Activated CD4-positive, alpha-beta T cell treated with anti-CD3 and anti-CD28 coated beads, Interleukin-2, amount 10 ng/mL, durations not matched to agents 24 days and 14 days (primary cell): ENCODE results near the gene GCN1. TPM values are rescaled to one million over a fixed set of nuclear protein-coding genes. Genes with fewer than 3 reads are reported as not detected.

Source experiments
- DNase-seq: peaks from one replicate; pipeline ENCODE4 v3.0.0; 2022
- H3K27ac Mint-ChIP-seq: one replicate; pipeline ENCODE4 v1.8.0; 2022; ENCODE audit warnings: mild to moderate bottlenecking, mixed read lengths
- H3K27me3 Mint-ChIP-seq: one replicate; pipeline ENCODE4 v1.8.0; 2022; ENCODE audit warnings: mixed read lengths
- H3K36me3 Mint-ChIP-seq: one replicate; pipeline ENCODE4 v1.8.0; 2022; ENCODE audit warnings: low read depth, mild to moderate bottlenecking, mixed read lengths
- H3K4me1 Mint-ChIP-seq: one replicate; pipeline ENCODE4 v1.8.0; 2021; ENCODE audit warnings: mixed read lengths
- H3K4me3 Mint-ChIP-seq: one replicate; pipeline ENCODE4 v1.8.0; 2022; ENCODE audit warnings: mild to moderate bottlenecking, moderate library complexity, mixed read lengths
- H3K9me3 Mint-ChIP-seq: one replicate; pipeline ENCODE4 v1.8.0; 2021; ENCODE audit warnings: mixed read lengths
- intact Hi-C: fragments of 100-400 bp; cut with micrococcal nuclease; formaldehyde crosslinking; loops from one replicate; pipeline ENCODE4 v1.15.1; 2023
- total RNA-seq: library from RNA; stranded (reverse); gene quantifications from 2 replicates; pipeline ENCODE4 v1.2.3, GENCODE V29; 2022

GCN1 gene
- total RNA-seq, 1 donor from 2014 or later = 169 TPM

DNA sequence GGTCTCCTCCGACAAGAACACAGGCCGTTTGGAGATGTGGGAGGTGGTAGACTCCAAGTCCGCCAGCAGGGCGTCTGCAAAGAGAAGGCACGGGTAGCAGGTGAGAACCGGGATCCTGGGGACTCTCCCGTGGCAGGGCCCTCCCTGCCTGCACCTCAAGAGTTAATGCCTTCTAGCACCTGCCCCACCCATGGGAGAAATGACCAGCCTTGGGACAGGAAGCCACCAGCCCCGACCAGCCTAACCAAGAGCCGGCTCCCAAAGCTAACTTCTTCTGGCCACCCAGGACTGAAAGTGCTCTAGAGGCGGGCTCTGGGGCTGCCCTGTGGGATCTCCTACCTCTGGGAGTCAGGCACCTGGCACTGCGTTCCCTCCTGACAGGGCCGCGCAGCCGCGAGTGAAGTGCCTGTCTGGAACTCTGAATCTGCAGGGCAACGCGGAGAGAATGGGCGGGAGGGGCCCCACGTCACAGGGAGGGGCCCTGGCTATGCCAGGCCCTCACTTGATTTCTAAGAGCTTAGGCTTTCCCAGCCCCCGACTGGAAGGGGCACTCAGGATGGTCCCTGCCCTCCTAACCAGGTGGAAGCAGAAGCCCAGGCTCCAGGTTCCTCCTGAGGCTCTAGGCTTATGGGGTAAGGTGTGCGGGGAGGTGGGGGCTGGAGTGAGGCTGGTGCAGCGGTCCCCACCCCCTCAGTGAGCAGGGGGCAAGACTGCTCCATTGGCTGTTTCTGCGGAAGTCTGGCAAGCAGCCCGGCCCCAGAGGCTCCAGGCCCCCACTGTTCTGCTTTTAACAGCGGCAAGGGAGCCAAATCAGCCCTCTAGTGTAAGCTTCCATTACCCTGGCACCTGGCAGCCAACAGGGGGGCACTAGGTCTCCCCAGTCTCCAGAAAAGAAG, 30.0 kb upstream of the GCN1 start:
- H3K27ac Mint-ChIP-seq = peak overlapping the region; percentile 96
- H3K4me3 Mint-ChIP-seq = no peak overlapping the region
- peaks cover 29% of the 10 kb centered on the region for H3K36me3 Mint-ChIP-seq
- intact Hi-C loops = loop anchor here (10.0 kb wide), 1 partner anchor 210 kb away; the partner anchor contains the start of gene COX6A1
- DNase-seq = no peak
- H3K4me1 Mint-ChIP-seq = peaks cover 38% of the 10 kb centered on the region
- no peaks in the 10 kb centered on the region for H3K27me3 Mint-ChIP-seq
- H3K9me3 Mint-ChIP-seq = no peaks in the 10 kb centered on the region

DNA sequence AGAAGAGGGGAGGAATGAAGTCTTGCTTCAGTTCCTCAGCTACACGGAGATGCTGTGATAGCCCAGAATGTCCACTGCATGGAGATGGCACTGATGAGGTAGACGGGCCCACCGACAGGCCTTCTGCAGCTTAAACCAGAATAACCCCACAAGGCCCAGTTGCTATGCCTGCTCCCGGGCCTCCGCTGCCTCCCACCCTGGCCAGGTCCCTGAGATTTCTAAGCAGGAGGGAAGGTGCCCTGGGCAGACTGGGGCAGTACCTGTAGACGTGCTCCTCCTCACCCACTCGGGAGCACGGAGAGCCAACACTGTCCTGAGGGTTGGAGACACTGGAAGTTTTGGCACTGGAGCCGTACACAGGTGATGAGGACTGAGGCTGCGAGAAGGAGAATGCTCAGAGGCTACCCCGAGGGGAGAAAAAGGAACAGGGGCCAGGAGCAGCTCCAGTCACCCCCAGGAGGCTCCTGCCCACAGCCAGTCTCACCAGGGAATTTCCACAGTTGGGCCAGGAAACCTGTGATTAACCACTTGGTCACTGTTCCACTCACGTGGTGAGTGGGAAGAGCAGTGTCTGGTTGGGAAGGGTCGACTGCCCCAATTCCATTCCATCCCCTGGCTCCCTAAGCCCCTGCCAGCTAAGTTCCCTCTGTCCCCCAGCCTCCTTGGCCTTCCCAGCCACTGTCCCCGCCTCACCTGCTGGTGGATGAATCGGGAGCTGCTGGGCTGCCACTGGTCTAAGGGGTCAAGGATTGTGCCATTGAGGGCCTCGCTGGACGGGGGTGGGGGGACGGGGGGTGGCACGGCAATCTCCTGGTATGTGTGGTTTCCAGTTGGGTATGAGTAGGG, 29.2 kb upstream of the GCN1 start:
- peak overlapping the region; percentile 53 for H3K27ac Mint-ChIP-seq
- no peaks in the 10 kb centered on the region for H3K27me3 Mint-ChIP-seq
- H3K36me3 Mint-ChIP-seq = peaks cover 31% of the 10 kb centered on the region
- intact Hi-C loops = loop anchor here (10.0 kb wide), 1 partner anchor 211 kb away; the partner anchor contains the start of gene COX6A1
- H3K4me3 Mint-ChIP-seq = no peak overlapping the region
- no peak for DNase-seq
- peaks cover 29% of the 10 kb centered on the region for H3K4me1 Mint-ChIP-seq
- H3K9me3 Mint-ChIP-seq = no peaks in the 10 kb centered on the region

DNA sequence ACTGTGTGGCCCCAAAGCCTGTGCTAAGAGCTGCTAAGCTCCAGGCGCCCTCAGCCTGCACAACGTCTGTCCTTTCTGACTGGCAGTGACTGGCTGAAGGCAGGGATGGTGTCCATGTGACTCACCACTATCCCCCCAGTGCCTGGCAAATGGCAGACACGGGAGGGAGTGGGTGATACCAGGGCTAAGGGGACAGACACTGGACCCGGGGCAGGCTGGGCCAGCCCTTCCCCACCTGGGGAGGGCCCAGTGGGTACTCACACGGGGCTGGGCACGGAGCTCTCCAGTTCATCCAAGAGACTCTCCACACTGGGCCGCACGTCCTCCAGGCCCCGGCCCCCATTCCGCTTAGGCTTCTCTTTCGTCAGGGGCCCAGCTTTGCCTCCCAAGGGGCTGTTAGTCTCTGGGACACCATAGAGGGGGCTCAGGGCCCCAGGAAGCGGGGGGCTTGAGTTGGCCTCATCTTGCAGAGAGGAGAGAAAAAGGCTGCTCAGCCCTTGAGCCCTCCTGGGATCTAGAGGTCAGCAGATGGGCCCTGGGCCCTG, 27.8 kb upstream of the GCN1 start:
- DNase-seq = no peak
- intact Hi-C loops = loop anchor here (10.0 kb wide), 1 partner anchor 212 kb away; the partner anchor contains the start of gene COX6A1

DNA sequence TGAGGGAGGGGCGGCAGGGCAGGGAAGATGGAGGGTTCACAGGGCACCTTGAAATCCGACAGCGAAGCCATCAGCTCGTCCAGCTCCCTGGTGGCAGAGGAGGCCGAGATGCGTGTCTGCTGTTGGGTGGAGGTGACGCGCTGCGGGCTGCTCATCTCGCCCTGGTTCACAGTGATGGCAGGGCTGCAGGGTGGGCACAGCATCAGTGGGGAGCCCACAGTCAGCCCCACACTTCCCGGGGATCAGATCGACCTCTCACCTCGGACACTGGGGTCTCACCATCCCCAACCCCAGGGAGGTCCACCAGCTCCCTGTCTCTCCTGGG, 27.0 kb upstream of the GCN1 start:
- no peak overlapping the region for H3K27ac Mint-ChIP-seq
- H3K4me1 Mint-ChIP-seq = peaks cover 14% of the 10 kb centered on the region
- intact Hi-C loops = loop anchor here (10.0 kb wide), 1 partner anchor 213 kb away; the partner anchor contains the start of gene COX6A1
- no peaks in the 10 kb centered on the region for H3K9me3 Mint-ChIP-seq
- no peaks in the 10 kb centered on the region for H3K27me3 Mint-ChIP-seq
- DNase-seq = no peak
- H3K36me3 Mint-ChIP-seq = peaks cover 34% of the 10 kb centered on the region
- no peak overlapping the region for H3K4me3 Mint-ChIP-seq

More for the DNA sequence above, 27.8 kb upstream of the GCN1 start:
- Mint-ChIP-seq H3K9me3 (no peaks in the 10 kb centered on the region), H3K27ac (no peak overlapping the region), H3K36me3 (peaks cover 34% of the 10 kb centered on the region), H3K4me1 (peaks cover 17% of the 10 kb centered on the region), H3K27me3 (no peaks in the 10 kb centered on the region), H3K4me3 (no peak overlapping the region)

DNA sequence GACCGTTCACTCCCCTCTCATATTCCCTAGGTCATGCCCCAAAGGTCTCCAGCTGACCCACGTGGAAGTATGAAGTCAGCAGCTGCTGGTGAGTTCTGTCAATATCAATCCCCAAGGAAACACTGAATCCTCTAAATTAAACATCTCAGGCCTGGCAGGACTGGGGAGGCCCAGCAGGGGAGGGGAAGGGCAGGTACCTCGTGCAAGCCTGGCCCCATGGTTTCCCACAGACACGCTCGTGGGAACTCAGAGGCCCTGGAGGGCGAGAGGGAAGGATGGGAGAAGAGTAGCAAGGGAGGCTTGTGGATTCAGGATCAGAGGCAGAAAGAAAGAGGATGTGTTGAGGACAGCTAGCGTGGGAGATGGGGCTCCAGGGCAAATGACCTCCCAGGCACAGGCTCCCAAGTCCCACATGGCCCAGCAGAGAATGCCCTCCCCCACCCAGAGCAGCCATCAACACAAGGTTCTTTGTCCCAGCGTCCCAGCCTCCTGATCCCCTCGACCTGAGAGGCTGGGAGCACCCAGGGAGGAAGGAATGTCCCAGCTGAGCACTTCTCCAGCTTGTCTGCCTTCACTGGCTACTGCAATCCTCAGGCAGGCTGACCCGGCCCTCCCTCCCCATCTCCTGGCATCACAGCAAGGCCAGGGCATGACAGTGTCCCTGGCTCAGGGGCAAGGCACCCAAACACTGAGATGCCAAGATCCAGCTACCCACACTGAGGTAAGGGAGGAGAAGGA, 26.5 kb upstream of the GCN1 start:
- no peak overlapping the region for H3K27ac Mint-ChIP-seq

DNA sequence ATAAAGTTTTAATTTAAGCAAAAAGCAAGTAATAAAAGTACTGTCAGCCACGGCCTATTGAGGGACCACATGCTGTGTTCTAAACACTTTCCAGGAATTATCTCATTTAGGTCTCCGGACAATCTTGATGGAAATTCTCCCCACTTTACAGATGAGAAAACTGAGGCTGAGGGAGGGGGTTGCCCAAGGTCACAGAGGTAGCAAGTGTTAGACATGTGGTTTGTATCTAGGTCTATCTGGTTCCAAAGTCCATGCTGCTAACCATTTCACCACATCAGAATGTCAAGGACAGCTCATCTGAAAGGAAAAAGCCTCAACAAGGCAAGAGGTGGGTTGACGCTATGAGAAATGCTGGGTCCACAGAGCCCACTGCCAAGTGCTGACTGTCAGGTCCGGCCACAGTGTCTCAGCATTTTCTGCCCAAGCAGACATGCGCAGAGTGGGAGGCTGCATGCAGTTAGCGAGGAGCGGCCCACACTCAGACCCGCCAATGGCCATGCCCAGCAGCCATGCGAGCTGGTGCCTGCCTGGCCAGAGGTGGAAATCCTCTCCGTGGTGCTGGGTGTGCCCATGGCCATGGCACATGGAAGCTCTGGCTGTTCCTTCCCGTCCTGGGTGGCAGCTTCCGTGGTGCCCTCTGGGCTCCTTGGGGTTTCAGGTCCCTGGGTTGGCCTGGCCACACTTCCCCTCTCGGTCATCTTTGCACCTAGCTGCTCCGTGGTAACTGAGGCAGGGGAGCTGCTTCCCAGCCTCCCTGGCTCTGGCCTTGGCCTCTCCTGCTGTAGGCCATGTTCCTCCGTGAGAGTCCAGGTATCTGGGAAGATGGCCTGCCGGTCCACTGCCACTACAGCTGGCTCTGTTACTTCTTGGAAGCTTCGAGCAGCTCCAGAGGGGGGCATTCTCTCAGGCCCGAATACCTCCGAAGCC, 24.4 kb upstream of the GCN1 start:
- Mint-ChIP-seq H3K27me3 (no peaks in the 10 kb centered on the region), H3K4me3 (no peak overlapping the region), H3K9me3 (no peaks in the 10 kb centered on the region), H3K36me3 (peaks cover 42% of the 10 kb centered on the region), H3K4me1 (peaks cover 2% of the 10 kb centered on the region), H3K27ac (no peak overlapping the region)
- DNase-seq = no peak
- intact Hi-C loops = no loop called here

More for the DNA sequence above, 26.5 kb upstream of the GCN1 start:
- H3K9me3 Mint-ChIP-seq = no peaks in the 10 kb centered on the region
- H3K27me3 Mint-ChIP-seq = no peaks in the 10 kb centered on the region
- intact Hi-C loops = loop anchor here (10.0 kb wide), 1 partner anchor 214 kb away; the partner anchor contains the start of gene COX6A1
- H3K36me3 Mint-ChIP-seq = peaks cover 37% of the 10 kb centered on the region
- DNase-seq = no peak
- no peak overlapping the region for H3K4me3 Mint-ChIP-seq
- peaks cover 10% of the 10 kb centered on the region for H3K4me1 Mint-ChIP-seq

DNA sequence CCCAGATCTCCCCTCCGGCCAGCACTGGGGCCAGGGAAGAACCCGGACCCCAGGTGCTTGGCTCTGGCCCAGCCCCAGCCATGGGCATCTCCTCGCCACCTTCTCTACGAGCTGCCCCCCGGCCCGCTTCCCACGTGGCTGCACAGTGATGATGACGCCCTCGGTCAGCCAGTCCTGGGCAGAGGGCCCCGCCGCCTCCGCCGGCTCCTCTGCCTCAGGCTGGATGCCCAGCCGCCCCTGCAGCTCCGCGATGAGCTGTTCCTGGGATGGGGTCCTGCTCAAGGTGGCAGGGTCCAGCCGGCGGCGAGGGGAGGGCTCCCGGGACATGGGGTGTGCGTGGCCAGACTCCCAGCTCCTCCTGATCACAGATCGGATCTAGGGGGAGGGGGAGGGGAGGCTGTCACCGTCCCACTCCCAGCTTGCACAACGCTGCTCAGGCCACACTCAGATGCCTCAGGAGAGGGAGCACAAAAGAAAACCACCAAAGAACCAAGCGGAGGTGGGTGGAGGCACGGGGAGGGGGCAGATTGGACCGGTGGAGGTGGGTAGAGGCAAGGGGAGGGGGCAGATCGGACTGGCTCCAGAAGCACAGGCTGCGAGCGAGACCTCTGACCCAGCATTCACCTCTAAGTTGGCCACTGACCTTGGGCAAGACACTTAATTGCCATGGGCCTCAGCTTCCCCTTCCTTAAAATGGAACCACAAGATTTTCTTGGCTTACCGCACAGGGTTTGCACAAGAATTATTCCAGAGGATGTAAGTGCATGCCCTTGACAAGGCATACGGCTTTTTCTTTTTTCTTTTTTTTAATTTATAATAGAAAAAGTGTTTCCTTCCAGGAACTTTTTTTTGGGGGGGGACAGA, 22.5 kb upstream of the GCN1 start:
- DNase-seq = no peak
- no peaks in the 10 kb centered on the region for H3K27me3 Mint-ChIP-seq
- no peak overlapping the region for H3K4me3 Mint-ChIP-seq
- H3K9me3 Mint-ChIP-seq = no peaks in the 10 kb centered on the region
- peaks cover 40% of the 10 kb centered on the region for H3K36me3 Mint-ChIP-seq
- intact Hi-C loops = no loop called here
- peaks cover 2% of the 10 kb centered on the region for H3K4me1 Mint-ChIP-seq
- H3K27ac Mint-ChIP-seq = no peak overlapping the region

DNA sequence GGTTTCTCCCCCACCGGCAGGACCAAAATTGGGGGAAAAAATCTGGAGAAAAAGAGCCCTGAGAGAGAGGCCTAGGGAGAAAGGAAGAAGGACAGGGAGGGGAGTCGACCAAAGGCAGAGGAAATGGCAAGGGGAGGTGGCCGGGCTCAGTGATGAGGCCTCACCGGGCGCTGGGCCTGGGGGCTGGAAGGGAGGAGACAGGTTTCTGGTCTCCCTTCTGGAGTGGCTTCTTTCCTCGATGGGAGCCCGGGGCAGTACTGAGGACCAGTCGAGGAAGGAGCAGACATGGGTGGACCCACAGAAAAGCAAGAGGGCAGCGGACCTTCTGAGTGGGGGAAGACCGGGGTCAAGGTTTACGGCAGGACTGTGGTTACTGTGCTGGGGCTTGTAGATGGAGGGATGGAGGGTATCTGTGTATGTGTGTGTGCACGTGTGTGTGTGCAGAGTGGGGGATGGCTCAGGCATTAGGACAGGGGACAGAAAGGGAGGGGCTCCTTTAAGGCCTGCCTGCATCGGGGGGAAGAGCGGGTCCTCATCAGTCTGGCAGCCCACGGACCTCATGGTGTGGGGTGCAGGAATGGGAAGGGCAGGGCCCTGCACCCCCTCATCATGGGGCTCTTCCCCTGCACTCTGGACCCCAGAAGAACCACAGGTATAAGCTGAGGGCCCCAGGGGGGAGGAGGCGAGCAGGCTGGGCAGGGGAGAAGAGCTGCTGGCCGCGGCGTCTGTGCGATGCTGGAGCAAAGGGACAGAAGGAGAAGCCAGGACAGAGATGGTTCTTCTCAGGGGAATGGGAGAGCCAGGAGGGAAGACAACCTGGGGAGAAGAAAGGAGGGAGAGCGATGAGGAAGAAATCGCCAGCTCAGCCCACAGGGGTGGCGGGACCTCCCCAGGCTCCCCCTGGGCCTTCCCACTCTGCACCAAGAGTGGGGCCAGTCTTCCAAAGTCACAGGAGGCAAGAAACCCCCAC, 21.5 kb upstream of the GCN1 start:
- Mint-ChIP-seq H3K27ac (no peak overlapping the region), H3K36me3 (peaks cover 47% of the 10 kb centered on the region), H3K4me1 (peaks cover 2% of the 10 kb centered on the region), H3K27me3 (no peaks in the 10 kb centered on the region), H3K9me3 (no peaks in the 10 kb centered on the region), H3K4me3 (no peak overlapping the region)
- intact Hi-C loops = no loop called here
- DNase-seq = no peak

DNA sequence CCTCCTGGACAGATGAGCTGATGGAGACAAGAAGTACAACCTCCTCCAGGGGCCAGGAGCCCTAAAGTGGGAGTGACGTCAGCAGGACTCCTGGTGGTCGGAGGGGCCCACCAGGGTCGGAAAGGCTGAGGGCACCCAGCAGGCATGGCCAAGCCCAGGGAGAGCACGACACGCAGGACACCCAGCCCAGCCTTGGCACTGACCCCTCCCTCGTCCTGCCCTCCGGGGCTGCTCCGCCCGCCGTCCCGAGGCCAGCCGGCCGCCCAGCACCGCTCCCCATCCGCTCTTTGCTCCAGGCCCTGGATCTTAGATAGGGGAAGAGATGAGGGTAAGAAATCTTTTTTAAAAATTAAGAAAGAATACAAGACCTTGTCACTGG, 20.8 kb upstream of the GCN1 start:
- no peak overlapping the region for H3K4me3 Mint-ChIP-seq
- intact Hi-C loops = no loop called here
- H3K9me3 Mint-ChIP-seq = no peaks in the 10 kb centered on the region
- H3K36me3 Mint-ChIP-seq = peaks cover 45% of the 10 kb centered on the region
- DNase-seq = no peak
- no peaks in the 10 kb centered on the region for H3K27me3 Mint-ChIP-seq
- peaks cover 2% of the 10 kb centered on the region for H3K4me1 Mint-ChIP-seq
- no peak overlapping the region for H3K27ac Mint-ChIP-seq

DNA sequence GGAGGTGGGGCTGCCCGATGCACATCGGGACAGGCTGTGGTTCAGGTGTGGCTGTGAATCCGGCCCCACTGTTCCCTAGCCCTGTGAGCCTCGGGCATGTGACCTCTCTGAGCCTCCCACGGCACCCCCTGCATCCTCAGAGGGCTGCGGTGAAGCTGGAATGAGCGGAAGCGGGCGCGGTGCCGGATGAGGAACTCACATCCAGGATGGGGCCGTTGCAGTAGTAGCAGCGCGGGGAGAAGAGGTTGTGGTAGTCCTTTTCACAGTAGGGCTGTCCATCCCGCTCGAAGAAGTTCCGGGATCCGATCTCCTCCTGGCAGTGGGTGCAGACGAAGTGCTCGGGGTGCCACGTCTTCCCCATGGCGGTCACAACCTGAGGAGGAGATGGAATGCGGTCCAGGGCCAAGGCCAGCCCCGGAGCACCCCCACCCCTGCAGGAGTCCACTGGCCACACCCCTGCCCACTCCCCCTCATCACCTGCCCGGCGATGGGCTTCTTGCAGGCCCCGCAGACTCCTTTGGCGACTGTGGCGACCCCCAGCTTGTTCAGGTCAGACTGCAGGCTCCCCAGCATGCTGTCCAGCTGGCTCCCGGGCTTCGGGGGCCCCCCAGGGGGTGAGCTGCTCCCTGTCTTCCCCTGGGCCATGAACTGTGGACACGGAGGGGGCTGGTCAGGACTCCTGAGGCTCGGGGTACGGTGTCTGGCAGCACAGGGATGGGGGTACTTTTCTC, 20.3 kb upstream of the GCN1 start:
- DNase-seq = no peak
- Mint-ChIP-seq H3K4me3 (no peak overlapping the region), H3K27me3 (no peaks in the 10 kb centered on the region), H3K4me1 (peaks cover 2% of the 10 kb centered on the region), H3K27ac (no peak overlapping the region), H3K36me3 (peaks cover 43% of the 10 kb centered on the region), H3K9me3 (no peaks in the 10 kb centered on the region)
- intact Hi-C loops = no loop called here

DNA sequence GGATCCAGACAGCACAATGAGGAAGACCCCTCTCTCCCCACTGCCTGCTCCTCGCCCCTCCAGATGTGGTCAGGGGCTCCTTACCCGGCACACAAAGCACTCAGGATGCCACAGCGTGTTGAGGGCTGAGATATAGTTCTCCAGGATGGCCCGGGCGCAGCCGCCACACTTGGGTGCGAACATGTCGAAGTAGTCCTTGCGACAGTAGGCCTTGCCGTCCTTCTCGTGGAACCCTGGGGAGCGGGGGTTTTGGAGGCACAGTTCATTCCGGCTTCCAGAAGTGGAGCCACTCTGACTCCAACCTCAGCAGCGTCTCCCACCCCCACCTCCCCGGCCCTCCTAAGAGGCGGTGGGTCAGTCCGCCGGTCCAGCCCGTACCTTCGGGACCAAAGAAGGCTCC, 19.2 kb upstream of the GCN1 start:
- no peaks in the 10 kb centered on the region for H3K27me3 Mint-ChIP-seq

More for the DNA sequence above, 19.2 kb upstream of the GCN1 start:
- Mint-ChIP-seq H3K4me3 (no peak overlapping the region), H3K9me3 (no peaks in the 10 kb centered on the region), H3K27ac (no peak overlapping the region), H3K4me1 (peaks cover 2% of the 10 kb centered on the region), H3K36me3 (peaks cover 41% of the 10 kb centered on the region)
- DNase-seq = no peak
- intact Hi-C loops = no loop called here
